ENCODE data around the gene ESPN. TPM values are rescaled to one million over a fixed set of nuclear protein-coding genes. Genes with fewer than 3 reads are reported as not detected.

The ESPN gene
- total RNA-seq, 2 experiments from 2014 or later = 0.83 to 0.99 TPM

DNA sequence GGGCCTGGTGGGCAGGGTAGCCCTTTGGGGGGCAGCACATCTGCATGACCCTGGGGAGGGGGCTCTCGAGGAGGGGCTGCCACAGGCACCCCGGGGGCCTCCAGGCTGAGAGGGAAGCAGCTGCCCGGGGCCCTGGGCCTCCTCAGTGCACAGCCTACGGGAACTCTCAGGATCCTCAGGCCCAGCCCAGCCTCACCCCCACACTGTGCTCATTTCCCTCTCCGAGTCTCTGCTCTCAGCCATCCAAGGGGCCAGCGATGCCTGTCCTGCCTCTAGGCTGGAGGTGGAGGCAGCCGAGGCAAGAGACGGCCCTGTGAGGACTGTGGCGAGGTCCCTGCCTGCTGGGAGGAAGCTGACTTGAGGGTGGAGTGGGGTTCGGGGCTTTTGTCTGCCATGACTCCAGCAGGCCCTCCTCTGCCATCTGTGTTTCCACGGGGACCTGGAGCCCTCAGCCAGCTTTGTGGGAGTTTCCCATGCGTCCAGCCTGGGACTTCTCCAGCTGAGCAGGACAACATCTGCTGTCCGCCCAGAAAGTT, 74.1 kb downstream of the ESPN start:
- DNase-seq (no peak), ATAC-seq (no peak)
- Mint-ChIP-seq H3K27ac (no peak overlapping the region), H3K9me3 (no peaks in the 10 kb centered on the region), H3K4me1 (ENCODE audit: low read depth) (peaks cover 20% of the 10 kb centered on the region), H3K36me3 (ENCODE audit: low read depth) (no peaks in the 10 kb centered on the region), H3K27me3 (peaks cover 4% of the 10 kb centered on the region), H3K4me3 (no peak overlapping the region)
- CTCF ChIA-PET = interaction anchor here (0.6 to 3.5 kb wide), 8 partner anchors 9 to 252 kb away, joined by 3 to 15 read pairs (median 4); no protein-coding TSS in a partner anchor
- POLR2A ChIA-PET = interaction anchor here (1.0 to 1.4 kb wide), 4 partner anchors 22 to 27 kb away, joined by 3 read pairs; no protein-coding TSS in a partner anchor
- TF ChIP-seq, protein P1, sequence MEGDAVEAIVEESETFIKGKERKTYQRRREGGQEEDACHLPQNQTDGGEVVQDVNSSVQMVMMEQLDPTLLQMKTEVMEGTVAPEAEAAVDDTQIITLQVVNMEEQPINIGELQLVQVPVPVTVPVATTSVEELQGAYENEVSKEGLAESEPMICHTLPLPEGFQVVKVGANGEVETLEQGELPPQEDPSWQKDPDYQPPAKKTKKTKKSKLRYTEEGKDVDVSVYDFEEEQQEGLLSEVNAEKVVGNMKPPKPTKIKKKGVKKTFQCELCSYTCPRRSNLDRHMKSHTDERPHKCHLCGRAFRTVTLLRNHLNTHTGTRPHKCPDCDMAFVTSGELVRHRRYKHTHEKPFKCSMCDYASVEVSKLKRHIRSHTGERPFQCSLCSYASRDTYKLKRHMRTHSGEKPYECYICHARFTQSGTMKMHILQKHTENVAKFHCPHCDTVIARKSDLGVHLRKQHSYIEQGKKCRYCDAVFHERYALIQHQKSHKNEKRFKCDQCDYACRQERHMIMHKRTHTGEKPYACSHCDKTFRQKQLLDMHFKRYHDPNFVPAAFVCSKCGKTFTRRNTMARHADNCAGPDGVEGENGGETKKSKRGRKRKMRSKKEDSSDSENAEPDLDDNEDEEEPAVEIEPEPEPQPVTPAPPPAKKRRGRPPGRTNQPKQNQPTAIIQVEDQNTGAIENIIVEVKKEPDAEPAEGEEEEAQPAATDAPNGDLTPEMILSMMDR (IDR thresholded peaks at IDR 0.05) = no peak
- intact Hi-C loops (cut with micrococcal nuclease) = no loop called here

DNA sequence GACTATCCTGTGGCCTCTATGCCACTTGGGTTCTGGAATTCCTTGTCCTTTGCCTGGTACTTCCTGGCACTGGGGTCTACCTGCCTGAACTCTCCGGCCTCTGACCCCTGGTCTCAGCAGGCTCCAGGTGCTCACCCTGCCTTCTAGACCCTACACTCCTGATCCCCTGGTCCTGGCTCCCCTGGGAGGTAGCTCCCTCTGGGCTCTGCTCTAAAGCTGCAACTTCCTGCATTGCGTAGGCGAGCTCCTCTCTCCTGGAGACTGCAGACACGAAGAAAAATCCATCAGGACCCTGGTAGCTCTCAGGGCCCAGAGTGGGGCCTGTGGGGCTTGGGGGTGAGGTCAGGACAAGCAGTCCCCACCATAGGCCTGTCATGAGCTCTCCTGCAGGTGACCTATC, 74.7 kb downstream of the ESPN start:
- Mint-ChIP-seq H3K4me1 (ENCODE audit: low read depth) (peaks cover 20% of the 10 kb centered on the region), H3K27ac (no peak overlapping the region), H3K4me3 (no peak overlapping the region), H3K9me3 (no peaks in the 10 kb centered on the region), H3K27me3 (peaks cover 4% of the 10 kb centered on the region), H3K36me3 (ENCODE audit: low read depth) (no peaks in the 10 kb centered on the region)
- ChIA-PET CTCF (interaction anchor here (0.7 to 3.5 kb wide), 3 partner anchors 10 to 147 kb away, joined by 3 to 15 read pairs (median 6); no protein-coding TSS in a partner anchor), POLR2A (interaction anchor here (1.0 to 1.4 kb wide), 3 partner anchors 22 to 24 kb away, joined by 3 read pairs; no protein-coding TSS in a partner anchor)
- intact Hi-C loops (cut with micrococcal nuclease) = no loop called here
- ATAC-seq (no peak), DNase-seq (no peak)
- TF ChIP-seq, protein P1 (IDR thresholded peaks at IDR 0.05) = no peak

DNA sequence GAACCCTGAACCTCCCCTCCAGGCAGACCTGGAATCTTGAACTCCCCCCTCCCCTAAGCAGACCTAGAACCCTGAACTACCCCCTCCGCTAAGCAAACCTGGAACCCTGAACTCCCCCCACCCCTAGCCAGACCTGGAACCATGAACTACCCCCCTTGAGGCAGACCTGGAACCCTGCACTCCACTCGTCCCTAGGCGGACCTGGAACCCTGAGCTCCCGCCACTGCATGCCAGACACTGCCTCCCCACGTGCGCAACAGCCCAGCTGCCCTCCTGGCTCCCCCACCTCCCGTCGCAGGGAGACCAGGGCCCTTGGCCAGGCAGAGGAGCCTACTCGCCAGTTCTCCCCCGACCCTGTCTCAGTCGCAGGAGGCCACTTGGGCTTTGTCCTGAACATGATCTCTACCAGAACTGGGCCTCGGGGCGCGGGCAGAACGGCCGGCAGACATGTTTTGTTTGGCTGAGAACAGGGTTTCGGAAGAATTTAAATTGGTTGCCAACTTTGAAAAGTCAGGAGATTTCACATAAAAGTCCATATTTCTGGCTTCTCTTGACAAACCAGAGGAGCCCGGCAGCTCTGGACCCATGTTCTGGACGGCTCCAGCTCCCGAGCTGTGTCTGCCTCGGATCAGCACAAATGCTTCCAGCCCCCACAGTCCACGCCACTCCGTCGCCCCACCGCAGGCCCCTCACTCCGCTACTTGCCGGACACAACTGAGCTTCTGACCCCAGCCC, 76.1 kb downstream of the ESPN start:
- no peaks in the 10 kb centered on the region for H3K36me3 Mint-ChIP-seq (ENCODE audit: low read depth)
- ChIA-PET POLR2A (interaction anchor here (1.5 kb wide), 1 partner anchor 9 kb away, joined by 3 read pairs; the partner anchor contains the start of gene PLEKHG5), CTCF (interaction anchor here (1.5 to 3.5 kb wide), 2 partner anchors 11 to 15 kb away, joined by 3 to 15 read pairs; no protein-coding TSS in a partner anchor)
- no peak for ATAC-seq
- H3K4me3 Mint-ChIP-seq = no peak overlapping the region
- H3K4me1 Mint-ChIP-seq (ENCODE audit: low read depth) = peaks cover 16% of the 10 kb centered on the region
- no peaks in the 10 kb centered on the region for H3K9me3 Mint-ChIP-seq
- H3K27me3 Mint-ChIP-seq = peaks cover 4% of the 10 kb centered on the region
- DNase-seq = no peak
- TF ChIP-seq, protein P1 (IDR thresholded peaks at IDR 0.05) = no peak
- intact Hi-C loops (cut with micrococcal nuclease) = no loop called here
- H3K27ac Mint-ChIP-seq = no peak overlapping the region

DNA sequence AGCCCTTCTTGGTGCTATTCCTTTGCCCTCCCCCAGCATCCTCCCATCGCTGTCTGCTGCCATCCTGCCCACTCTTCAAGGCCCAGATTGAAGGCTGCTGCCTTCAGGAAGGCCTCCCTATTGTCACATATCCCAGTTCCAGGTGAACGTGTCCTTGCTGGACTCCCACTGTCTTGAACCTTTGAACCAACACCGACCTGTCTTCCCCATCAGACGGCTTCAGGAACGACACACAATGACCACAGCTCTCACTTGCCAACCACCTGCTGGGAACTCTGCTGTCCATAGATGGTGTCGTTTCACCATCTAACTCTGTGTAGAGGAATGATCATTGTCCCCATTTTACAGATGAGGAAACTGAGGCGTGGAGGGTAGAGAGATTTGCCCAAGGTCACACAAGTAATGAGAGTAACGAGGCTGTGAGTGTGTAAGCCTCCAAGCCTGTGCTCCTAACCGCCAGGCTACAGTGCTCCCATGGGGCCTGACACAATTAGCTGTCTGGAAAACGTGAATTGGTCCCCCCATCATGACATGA, 76.8 kb downstream of the ESPN start:
- Mint-ChIP-seq H3K9me3 (no peaks in the 10 kb centered on the region), H3K27me3 (peaks cover 4% of the 10 kb centered on the region), H3K4me3 (no peak overlapping the region), H3K27ac (no peak overlapping the region), H3K4me1 (ENCODE audit: low read depth) (peaks cover 12% of the 10 kb centered on the region), H3K36me3 (ENCODE audit: low read depth) (no peaks in the 10 kb centered on the region)
- DNase-seq = no peak
- ChIA-PET CTCF (interaction anchor here (1.5 kb wide), 1 partner anchor 16 kb away, joined by 3 read pairs; no protein-coding TSS in a partner anchor), POLR2A (interaction anchor here (1.5 kb wide), 1 partner anchor 10 kb away, joined by 3 read pairs; the partner anchor contains the start of gene PLEKHG5)
- no peak for ATAC-seq
- TF ChIP-seq, protein P1 (IDR thresholded peaks at IDR 0.05) = no peak
- intact Hi-C loops (cut with micrococcal nuclease) = no loop called here
